ENCODE measurements around the gene AMPD3.

DNA sequence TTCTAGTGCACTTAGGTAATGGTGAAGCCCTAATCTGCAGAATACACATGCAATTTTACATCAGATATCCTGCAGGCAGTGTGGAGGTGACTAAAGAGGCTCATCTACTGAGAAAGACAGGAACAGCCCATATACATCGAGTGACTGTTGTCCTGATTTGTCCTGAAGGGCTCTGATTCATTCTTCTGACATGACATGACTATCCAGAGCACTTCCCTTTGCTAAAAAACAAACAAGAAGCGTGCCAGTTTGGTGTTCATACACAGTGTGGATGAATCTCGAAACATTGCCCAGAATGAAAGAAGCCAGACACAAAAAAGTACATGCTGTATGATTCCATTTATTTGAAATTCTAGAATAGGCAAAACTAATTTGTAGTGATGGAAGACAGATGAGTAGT, 48.0 kb upstream of the AMPD3 start:
- TF ChIP-seq CTCF (IDR thresholded peaks at IDR 0.05) (no peak), EZH2 (IDR thresholded peaks at IDR 0.05; ENCODE audit: borderline replicate concordance, insufficient read depth, low read depth, low read length, poor library complexity, severe bottlenecking) (no peak)
